DOHH2 (cell line): ENCODE data around the gene PLXND1.

Source experiments
- H3F3A ChIP-seq: fragments of 200-600 bp; sonication (generic), shearing (Covaris generic); 2 replicates; pipeline ENCODE4 v1.6.0; 2016; ENCODE audit warnings: antibody characterized with exemption, mild to moderate bottlenecking; ENCODE audit not compliant: control insufficient read depth, insufficient read depth
- H3K27ac ChIP-seq: fragments of 200-600 bp; sonication (generic); 2 replicates; pipeline ENCODE4 v1.5.1; 2014; ENCODE audit warnings: low read depth, mild to moderate bottlenecking, low read length, moderate library complexity
- H3K27me3 ChIP-seq: fragments of 200-600 bp; sonication (generic); 2 replicates; pipeline ENCODE4 v1.6.1; 2014; ENCODE audit warnings: mild to moderate bottlenecking, low read length, mixed read lengths; ENCODE audit not compliant: control insufficient read depth
- H3K36me3 ChIP-seq: fragments of 200-600 bp; sonication (generic); 2 replicates; pipeline ENCODE4 v1.6.1; 2014; ENCODE audit warnings: mild to moderate bottlenecking, low read length, moderate library complexity, mixed read lengths; ENCODE audit not compliant: control insufficient read depth
- H3K4me1 ChIP-seq: fragments of 200-600 bp; sonication (generic); 2 replicates; pipeline ENCODE4 v1.6.1; 2014; ENCODE audit warnings: mild to moderate bottlenecking, low read length, mixed read lengths; ENCODE audit not compliant: control insufficient read depth
- H3K4me2 ChIP-seq: fragments of 200-600 bp; sonication (generic); 2 replicates; pipeline ENCODE4 v1.6.0; 2014; ENCODE audit warnings: mild to moderate bottlenecking, low read length, moderate library complexity
- H3K4me3 ChIP-seq: fragments of 200-600 bp; sonication (generic); 2 replicates; pipeline ENCODE4 v1.5.1; 2014; ENCODE audit warnings: mild to moderate bottlenecking, low read length, mixed read lengths
- H3K79me2 ChIP-seq: fragments of 200-600 bp; sonication (generic); 2 replicates; pipeline ENCODE4 v1.6.1; 2014; ENCODE audit warnings: mild to moderate bottlenecking, low read length, mixed read lengths; ENCODE audit not compliant: control insufficient read depth
- H3K9me2 ChIP-seq: fragments of 200-600 bp; sonication (generic); replicated peaks from 2 replicates; pipeline ENCODE4 v1.6.1; 2014; ENCODE audit warnings: mild to moderate bottlenecking, low read length, mixed read lengths; ENCODE audit not compliant: control insufficient read depth
- H3K9me3 ChIP-seq: fragments of 200-600 bp; sonication (generic); 2 replicates; pipeline ENCODE4 v1.6.1; 2014; ENCODE audit warnings: antibody characterized with exemption, low read length, mixed read lengths; ENCODE audit not compliant: control insufficient read depth, insufficient read depth
- H4K20me1 ChIP-seq: fragments of 200-600 bp; sonication (generic); 2 replicates; pipeline ENCODE4 v1.6.0; 2014; ENCODE audit warnings: low read depth, mild to moderate bottlenecking, antibody characterized with exemption, low read length, moderate library complexity; ENCODE audit not compliant: control insufficient read depth, insufficient read depth
- CTCF ChIP-seq: fragments of 200-600 bp; sonication (generic); IDR thresholded peaks from one replicate; pipeline ENCODE4 v1.5.1; 2014; ENCODE audit warnings: antibody characterized with exemption, mild to moderate bottlenecking, low read depth, low read length; ENCODE audit not compliant: poor library complexity, severe bottlenecking
- EZH2phosphoT487 ChIP-seq: fragments of 200-600 bp; sonication (generic); IDR thresholded peaks from 2 replicates; pipeline ENCODE4 v1.6.1; 2017; ENCODE audit warnings: borderline replicate concordance, mild to moderate bottlenecking, antibody characterized with exemption, low read length, moderate library complexity, mixed read lengths

Gene PLXND1

GRCh38 chr3:129597087-129597999 lies 9.1 kb downstream of the PLXND1 start:
- Histone ChIP-seq H3K27me3 (peaks cover 13% of the 10 kb centered on the region), H4K20me1 (no peaks in the 10 kb centered on the region), H3K36me3 (no peaks in the 10 kb centered on the region), H3K9me3 (no peaks in the 10 kb centered on the region), H3K79me2 (no peaks in the 10 kb centered on the region), H3K4me1 (peaks cover 13% of the 10 kb centered on the region), H3K4me2 (no peak overlapping the region), H3K9me2 (no peaks in the 10 kb centered on the region), H3K4me3 (no peak overlapping the region), H3K27ac (no peak overlapping the region), H3F3A (no peaks in the 10 kb centered on the region)
- TF ChIP-seq CTCF (no peak), EZH2phosphoT487 (no peak)

- peaks cover 16% of the 10 kb centered on the region for H3K27me3 ChIP-seq
- no peak overlapping the region for H3K27ac ChIP-seq
- no peaks in the 10 kb centered on the region for H3K9me2 ChIP-seq
- no peak overlapping the region for H3K4me2 ChIP-seq
- TF ChIP-seq CTCF (no peak), EZH2phosphoT487 (no peak)
- H3F3A ChIP-seq = no peaks in the 10 kb centered on the region
- no peaks in the 10 kb centered on the region for H3K36me3 ChIP-seq
- H3K9me3 ChIP-seq = no peaks in the 10 kb centered on the region
- no peaks in the 10 kb centered on the region for H3K79me2 ChIP-seq
- H3K4me3 ChIP-seq = no peak overlapping the region
- H4K20me1 ChIP-seq = no peaks in the 10 kb centered on the region
- H3K4me1 ChIP-seq = peaks cover 21% of the 10 kb centered on the region
These were observed 10.0 kb downstream of the PLXND1 start for GRCh38 chr3:129596194-129597086.

GRCh38 chr3:129595544-129596193 lies 10.8 kb downstream of the PLXND1 start:
- Histone ChIP-seq H3K9me3 (no peaks in the 10 kb centered on the region), H4K20me1 (no peaks in the 10 kb centered on the region), H3K27ac (no peak overlapping the region), H3K9me2 (no peaks in the 10 kb centered on the region), H3K4me2 (no peak overlapping the region), H3K4me1 (peaks cover 21% of the 10 kb centered on the region), H3K27me3 (peaks cover 16% of the 10 kb centered on the region), H3K4me3 (no peak overlapping the region), H3K79me2 (no peaks in the 10 kb centered on the region), H3F3A (no peaks in the 10 kb centered on the region), H3K36me3 (no peaks in the 10 kb centered on the region)
- TF ChIP-seq CTCF (no peak), EZH2phosphoT487 (no peak)
